NCI-H2081 treated with DMSO at 0.1 percent for 48 hours (cell line): ENCODE results near the gene PFKFB1.
"Not testable (repeated sequence)": the region's sequence is repeated elsewhere in the genome, so short reads cannot be mapped to it uniquely, and the experiment has no call there.

Source experiments
- DNase-seq: peaks from one replicate; lab custom pipeline; 2025; lab: John Stamatoyannopoulos, UW

PFKFB1 gene

GRCh38 chrX:54992911-54993622, 921 bp downstream of the PFKFB1 start:
- DNase-seq, result no peak

GRCh38 chrX:54991706-54992105, 2.3 kb downstream of the PFKFB1 start:
- DNase-seq, result no peak

GRCh38 chrX:54983306-54983705, 10.7 kb downstream of the PFKFB1 start:
- not testable (repeated sequence) for DNase-seq

- DNase-seq, result no peak
Observed at GRCh38 chrX:54980334-54980733, 13.7 kb downstream of the PFKFB1 start.

GRCh38 chrX:54979432-54979831, 14.6 kb downstream of the PFKFB1 start:
- no peak for DNase-seq

GRCh38 chrX:54978448-54978847, 15.5 kb downstream of the PFKFB1 start:
- DNase-seq, result no peak

GRCh38 chrX:54977387-54977786, 16.6 kb downstream of the PFKFB1 start:
- no peak for DNase-seq

GRCh38 chrX:54964766-54965497, 29.1 kb downstream of the PFKFB1 start:
- DNase-seq, result no peak

- no peak for DNase-seq
Observed at GRCh38 chrX:54961750-54962149, 32.2 kb downstream of the PFKFB1 start.

- peak; percentile 35 for DNase-seq
Observed at GRCh38 chrX:54950730-54951375, 43.1 kb downstream of the PFKFB1 start.

- no peak for DNase-seq
Observed at GRCh38 chrX:54945224-54945623, 48.8 kb downstream of the PFKFB1 start.

- no peak for DNase-seq
Observed at GRCh38 chrX:54944816-54945215, 49.2 kb downstream of the PFKFB1 start.

- DNase-seq, result no peak
Observed at GRCh38 chrX:54937416-54937815, 56.6 kb downstream of the PFKFB1 start.

GRCh38 chrX:54935306-54935705, 58.7 kb downstream of the PFKFB1 start:
- DNase-seq, result no peak

- DNase-seq, result no peak
Observed at GRCh38 chrX:54934890-54935289, 59.1 kb downstream of the PFKFB1 start.

GRCh38 chrX:54934058-54934457, 59.9 kb downstream of the PFKFB1 start:
- no peak for DNase-seq

- DNase-seq, result no peak
Observed at GRCh38 chrX:54933150-54933826, 60.7 kb downstream of the PFKFB1 start.

GRCh38 chrX:54931107-54931506, 62.9 kb downstream of the PFKFB1 start:
- DNase-seq, result no peak

- DNase-seq, result no peak
Observed at GRCh38 chrX:54930291-54931049, 63.5 kb downstream of the PFKFB1 start.

- no peak for DNase-seq
Observed at GRCh38 chrX:54928876-54929275, 65.1 kb downstream of the PFKFB1 start.

- DNase-seq, result no peak
Observed at GRCh38 chrX:54926978-54927377, 67.0 kb downstream of the PFKFB1 start.

- no peak for DNase-seq
Observed at GRCh38 chrX:54923376-54923775, 70.6 kb downstream of the PFKFB1 start.
